ENCODE measurements around the gene KCNA2.

DNA sequence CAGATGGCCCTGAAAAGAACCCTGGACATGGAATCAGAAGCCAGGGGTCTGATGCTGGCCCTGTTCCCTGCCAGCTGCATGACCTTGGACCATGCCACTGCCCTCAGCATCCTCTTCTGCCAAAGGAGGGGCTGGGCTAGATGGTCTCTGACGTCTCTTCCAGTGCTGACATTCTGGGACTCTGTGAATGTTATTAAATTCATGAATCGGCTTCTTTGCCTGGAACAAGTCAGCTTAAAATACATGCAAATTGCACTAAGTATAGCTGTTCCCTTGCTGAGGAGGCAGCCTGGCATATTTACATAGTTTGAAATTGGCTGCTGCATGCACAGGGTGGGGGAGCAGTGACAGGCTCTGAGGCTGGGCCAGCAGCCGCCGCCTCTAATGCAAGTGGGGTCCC is 23.8 kb downstream of the KCNA2 start:
- TF ChIP-seq, protein P1, sequence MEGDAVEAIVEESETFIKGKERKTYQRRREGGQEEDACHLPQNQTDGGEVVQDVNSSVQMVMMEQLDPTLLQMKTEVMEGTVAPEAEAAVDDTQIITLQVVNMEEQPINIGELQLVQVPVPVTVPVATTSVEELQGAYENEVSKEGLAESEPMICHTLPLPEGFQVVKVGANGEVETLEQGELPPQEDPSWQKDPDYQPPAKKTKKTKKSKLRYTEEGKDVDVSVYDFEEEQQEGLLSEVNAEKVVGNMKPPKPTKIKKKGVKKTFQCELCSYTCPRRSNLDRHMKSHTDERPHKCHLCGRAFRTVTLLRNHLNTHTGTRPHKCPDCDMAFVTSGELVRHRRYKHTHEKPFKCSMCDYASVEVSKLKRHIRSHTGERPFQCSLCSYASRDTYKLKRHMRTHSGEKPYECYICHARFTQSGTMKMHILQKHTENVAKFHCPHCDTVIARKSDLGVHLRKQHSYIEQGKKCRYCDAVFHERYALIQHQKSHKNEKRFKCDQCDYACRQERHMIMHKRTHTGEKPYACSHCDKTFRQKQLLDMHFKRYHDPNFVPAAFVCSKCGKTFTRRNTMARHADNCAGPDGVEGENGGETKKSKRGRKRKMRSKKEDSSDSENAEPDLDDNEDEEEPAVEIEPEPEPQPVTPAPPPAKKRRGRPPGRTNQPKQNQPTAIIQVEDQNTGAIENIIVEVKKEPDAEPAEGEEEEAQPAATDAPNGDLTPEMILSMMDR (IDR thresholded peaks at IDR 0.05; ENCODE audit: low read depth, low read length, poor library complexity, severe bottlenecking): no peak
- no peak for TF ChIP-seq EZH2phosphoT487 (IDR thresholded peaks at IDR 0.05; ENCODE audit: borderline replicate concordance, low read length)

All from DOHH2 (cell line).